ENCODE measurements around the gene GRIA4.

GRIA4 gene

GRCh38 chr11:105609832-105610781 is at the start of gene GRIA4:
GRIA4 (plus strand) TSS chr11:105610073; CDS start chr11:105610998, 925 bp downstream.
- DNase-seq (ENCODE audit: low read depth): no peak

GRCh38 chr11:105573091-105573490 is 36.8 kb upstream of the GRIA4 start:
- DNase-seq (ENCODE audit: low read depth): no peak

GRCh38 chr11:105574974-105575373 is 34.9 kb upstream of the GRIA4 start:
- no peak for DNase-seq (ENCODE audit: low read depth)

GRCh38 chr11:105577641-105578040 is 32.2 kb upstream of the GRIA4 start:
- DNase-seq (ENCODE audit: low read depth): no peak

GRCh38 chr11:105579111-105579510 is 30.8 kb upstream of the GRIA4 start:
- no peak for DNase-seq (ENCODE audit: low read depth)

GRCh38 chr11:105582497-105582896 is 27.4 kb upstream of the GRIA4 start:
- no peak for DNase-seq (ENCODE audit: low read depth)

GRCh38 chr11:105588001-105588400 is 21.9 kb upstream of the GRIA4 start:
- no peak for DNase-seq (ENCODE audit: low read depth)

GRCh38 chr11:105589346-105589745 is 20.5 kb upstream of the GRIA4 start:
- DNase-seq (ENCODE audit: low read depth): no peak

- DNase-seq (ENCODE audit: low read depth): no peak
These were observed 17.8 kb upstream of the GRIA4 start for GRCh38 chr11:105592035-105592434.

GRCh38 chr11:105598371-105598770 is 11.5 kb upstream of the GRIA4 start:
- no peak for DNase-seq (ENCODE audit: low read depth)

- DNase-seq (ENCODE audit: low read depth): no peak
These were observed 6.7 kb upstream of the GRIA4 start for GRCh38 chr11:105603156-105603555.

- DNase-seq (ENCODE audit: low read depth): no peak
These were observed 512 bp upstream of the GRIA4 start for GRCh38 chr11:105609341-105609781.

GRCh38 chr11:105610871-105611571 is 1.1 kb downstream of the GRIA4 start:
- DNase-seq (ENCODE audit: low read depth): no peak

- no peak for DNase-seq (ENCODE audit: low read depth)
These were observed 1.9 kb downstream of the GRIA4 start for GRCh38 chr11:105611572-105612441.

- DNase-seq (ENCODE audit: low read depth): no peak
These were observed 2.9 kb downstream of the GRIA4 start for GRCh38 chr11:105612771-105613170.

- no peak for DNase-seq (ENCODE audit: low read depth)
These were observed 3.3 kb downstream of the GRIA4 start for GRCh38 chr11:105613183-105613582.

GRCh38 chr11:105618343-105618955 is 8.6 kb downstream of the GRIA4 start:
- no peak for DNase-seq (ENCODE audit: low read depth)

- no peak for DNase-seq (ENCODE audit: low read depth)
These were observed 9.7 kb downstream of the GRIA4 start for GRCh38 chr11:105619556-105619955.

- DNase-seq (ENCODE audit: low read depth): no peak
These were observed 12.1 kb downstream of the GRIA4 start for GRCh38 chr11:105622016-105622415.

- DNase-seq (ENCODE audit: low read depth): no peak
These were observed 22.4 kb downstream of the GRIA4 start for GRCh38 chr11:105632316-105632715.

GRCh38 chr11:105635466-105635865 is 25.6 kb downstream of the GRIA4 start:
- no peak for DNase-seq (ENCODE audit: low read depth)

GRCh38 chr11:105636496-105636895 is 26.6 kb downstream of the GRIA4 start:
- DNase-seq (ENCODE audit: low read depth): no peak
